Measurements from ENCODE around the gene TUBA1B. TPM values are rescaled to one million over a fixed set of nuclear protein-coding genes. Genes with fewer than 3 reads are reported as not detected.

TUBA1B gene
- total and polyA plus RNA-seq, 12 donors: 117 to 1,374 (median 309) TPM

- peaks cover 39 to 76% (median 72%) of the 10 kb centered on the region in 9 donors for H3K4me1 ChIP-seq
- 43 to 52% methylated on average over 41 of the region's 41 CpGs for WGBS, 2 donors
- intact Hi-C loops (cut with DNase I): no loop called here
- ATAC-seq (no peak), DNase-seq (no peak)
- peaks cover 10 to 75% (median 52%) of the 10 kb centered on the region in 7 donors for H3K27me3 ChIP-seq
- H3K4me3 ChIP-seq: peak overlapping the region in 8 of 10 donors; percentile 22 to 51 (median 45)
- TF ChIP-seq, protein P1, sequence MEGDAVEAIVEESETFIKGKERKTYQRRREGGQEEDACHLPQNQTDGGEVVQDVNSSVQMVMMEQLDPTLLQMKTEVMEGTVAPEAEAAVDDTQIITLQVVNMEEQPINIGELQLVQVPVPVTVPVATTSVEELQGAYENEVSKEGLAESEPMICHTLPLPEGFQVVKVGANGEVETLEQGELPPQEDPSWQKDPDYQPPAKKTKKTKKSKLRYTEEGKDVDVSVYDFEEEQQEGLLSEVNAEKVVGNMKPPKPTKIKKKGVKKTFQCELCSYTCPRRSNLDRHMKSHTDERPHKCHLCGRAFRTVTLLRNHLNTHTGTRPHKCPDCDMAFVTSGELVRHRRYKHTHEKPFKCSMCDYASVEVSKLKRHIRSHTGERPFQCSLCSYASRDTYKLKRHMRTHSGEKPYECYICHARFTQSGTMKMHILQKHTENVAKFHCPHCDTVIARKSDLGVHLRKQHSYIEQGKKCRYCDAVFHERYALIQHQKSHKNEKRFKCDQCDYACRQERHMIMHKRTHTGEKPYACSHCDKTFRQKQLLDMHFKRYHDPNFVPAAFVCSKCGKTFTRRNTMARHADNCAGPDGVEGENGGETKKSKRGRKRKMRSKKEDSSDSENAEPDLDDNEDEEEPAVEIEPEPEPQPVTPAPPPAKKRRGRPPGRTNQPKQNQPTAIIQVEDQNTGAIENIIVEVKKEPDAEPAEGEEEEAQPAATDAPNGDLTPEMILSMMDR (IDR thresholded peaks at IDR 0.05): no peak
- H3K9me3 ChIP-seq: no peaks in the 10 kb centered on the region
- H3K36me3 ChIP-seq: peaks cover 0 to 8% (median 0%) of the 10 kb centered on the region in 9 donors
- H3K27ac ChIP-seq: peak overlapping the region in 3 of 10 donors; percentile 17 to 36 (median 34)
These were observed 39.9 kb downstream of the TUBA1B start for GRCh38 chr12:49091056-49091835.

- peaks cover 10 to 68% (median 52%) of the 10 kb centered on the region in 7 donors for H3K27me3 ChIP-seq
- peak overlapping the region in 3 of 10 donors; percentile 1 to 32 (median 31) for H3K27ac ChIP-seq
- ATAC-seq (peak in 3 of 8 donors; percentile 12 to 30 (median 23)), DNase-seq (peak in 1 of 2 donors; percentile 40)
- intact Hi-C loops (cut with DNase I): loop anchor here (2.0 to 10.0 kb wide), 6 partner anchors 19 to 147 kb away; no protein-coding TSS in a partner anchor
- H3K4me1 ChIP-seq: peaks cover 39 to 73% (median 68%) of the 10 kb centered on the region in 9 donors
- peak overlapping the region; percentile 5 to 55 (median 46) for H3K4me3 ChIP-seq
- TF ChIP-seq, protein P1 (IDR thresholded peaks at IDR 0.05): peak in 4 of 9 donors; percentile 20 to 37 (median 33)
- no peaks in the 10 kb centered on the region for H3K9me3 ChIP-seq
- 4 to 5% methylated on average over 88 of the region's 88 CpGs for WGBS, 2 donors
- H3K36me3 ChIP-seq: no peaks in the 10 kb centered on the region
These were observed 41.1 kb downstream of the TUBA1B start for GRCh38 chr12:49089821-49090773.

DNA sequence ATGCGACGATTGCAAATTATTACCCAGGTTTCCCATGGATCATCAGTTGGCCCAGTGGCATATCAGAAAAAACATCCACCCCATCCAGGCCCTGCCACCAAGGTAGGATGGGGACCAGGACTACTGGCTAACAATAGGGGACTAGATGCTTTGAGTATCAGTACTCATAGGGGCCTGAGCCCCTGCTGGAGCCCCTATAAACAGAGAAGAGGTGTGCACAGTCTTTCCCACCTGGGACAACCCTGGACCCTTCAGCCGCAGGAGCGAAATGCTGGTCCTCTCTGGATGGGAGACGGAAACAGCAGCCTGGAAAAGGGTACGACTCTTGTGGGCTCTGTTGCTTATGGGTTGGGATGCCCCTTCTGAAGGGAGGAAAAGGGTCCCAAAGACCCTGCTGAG is 42.3 kb downstream of the TUBA1B start:
- Histone ChIP-seq H3K36me3 (no peaks in the 10 kb centered on the region), H3K27ac (no peak overlapping the region), H3K27me3 (peaks cover 7 to 57% (median 47%) of the 10 kb centered on the region in 7 donors), H3K4me3 (no peak overlapping the region), H3K4me1 (peaks cover 27 to 62% (median 57%) of the 10 kb centered on the region in 9 donors), H3K9me3 (peaks cover 0 to 4% (median 0%) of the 10 kb centered on the region in 11 donors)
- ATAC-seq: no peak
- intact Hi-C loops (cut with DNase I): loop anchor here (1.0 to 10.0 kb wide), 9 partner anchors 20 to 148 kb away; no protein-coding TSS in a partner anchor
- 58 to 61% methylated on average over 6 of the region's 6 CpGs for WGBS, 2 donors
- DNase-seq: no peak
- TF ChIP-seq, protein P1 (IDR thresholded peaks at IDR 0.05): no peak

Measured in heart right ventricle (tissue), 16 donors.